HG02610 (cell line): ENCODE measurements around the gene KCNS1.

Source experiments
- ATAC-seq: cut with Tn5 transposase; IDR thresholded peaks from one replicate; pipeline ENCODE4 v1.9.1; 2021; ENCODE audit warnings: mild to moderate bottlenecking, moderate library complexity; ENCODE audit not compliant: unreplicated experiment

Gene KCNS1

GRCh38 chr20:45052698-45053429, 48.1 kb downstream of the KCNS1 start:
- no peak for ATAC-seq

GRCh38 chr20:45051204-45052060, 49.5 kb downstream of the KCNS1 start:
- ATAC-seq = no peak

GRCh38 chr20:45049904-45050471, 50.9 kb downstream of the KCNS1 start:
- no peak for ATAC-seq

- ATAC-seq = no peak
These were observed 51.5 kb downstream of the KCNS1 start for GRCh38 chr20:45049438-45049837.

- ATAC-seq = no peak
These were observed 53.3 kb downstream of the KCNS1 start for GRCh38 chr20:45047581-45048119.

GRCh38 chr20:45044601-45045000, 56.3 kb downstream of the KCNS1 start:
- ATAC-seq = no peak

GRCh38 chr20:45044084-45044573, 56.8 kb downstream of the KCNS1 start:
- ATAC-seq = no peak

- no peak for ATAC-seq
These were observed 57.9 kb downstream of the KCNS1 start for GRCh38 chr20:45042978-45043377.
